GM06990 (cell line): ENCODE measurements around the gene AKR1C8.
"Not testable (repeated sequence)": the region's sequence is repeated elsewhere in the genome, so short reads cannot be mapped to it uniquely, and the experiment has no call there.

Experiments
- DNase-seq: peaks from one replicate; pipeline ENCODE4 v3.0.0-alpha.2; 2011; ENCODE audit not compliant: insufficient read length; ENCODE audit errors: extremely low read depth
- H3K27me3 ChIP-seq: replicated peaks from 2 replicates; pipeline ENCODE4 v1.6.0; 2011; ENCODE audit warnings: low read length; ENCODE audit not compliant: control insufficient read depth, insufficient read depth
- H3K36me3 ChIP-seq: 2 replicates; pipeline ENCODE4 v1.5.1; 2011; ENCODE audit warnings: low read length; ENCODE audit not compliant: control insufficient read depth, insufficient read depth
- H3K4me3 ChIP-seq: replicated peaks from 2 replicates; pipeline ENCODE4 v1.5.1; 2011; ENCODE audit warnings: low read depth, mild to moderate bottlenecking, control low read depth, low read length
- CTCF ChIP-seq: IDR thresholded peaks from 2 replicates; pipeline ENCODE4 v1.5.1; 2011; ENCODE audit warnings: low read length, control low read depth, mild to moderate bottlenecking, inconsistent platforms; ENCODE audit not compliant: insufficient read depth, poor library complexity, severe bottlenecking

Gene AKR1C8

GRCh38 chr10:5183923-5184322 lies 1.0 kb downstream of the AKR1C8 start:
- TF ChIP-seq CTCF, result no peak
- Histone ChIP-seq H3K36me3 (no peaks in the 10 kb centered on the region), H3K27me3 (no peaks in the 10 kb centered on the region), H3K4me3 (no peak overlapping the region)
- no peak for DNase-seq

DNA sequence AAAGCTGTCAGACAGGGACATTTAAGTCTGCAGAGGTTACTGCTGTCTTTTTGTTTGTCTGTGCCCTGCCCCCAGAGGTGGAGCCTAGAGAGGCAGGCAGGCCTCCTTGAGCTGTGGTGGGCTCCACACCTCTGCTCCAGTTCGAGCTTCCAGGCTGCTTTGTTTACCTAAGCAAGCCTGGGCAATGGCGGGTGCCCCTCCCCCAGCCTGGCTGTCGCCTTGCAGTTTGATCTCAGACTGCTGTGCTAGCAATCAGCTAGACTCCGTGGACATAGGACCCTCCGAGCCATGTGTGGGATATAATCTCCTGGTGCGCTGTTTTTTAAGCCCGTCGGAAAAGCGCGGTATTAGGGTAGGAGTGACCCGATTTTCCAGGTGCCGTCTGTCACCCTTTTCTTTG lies 4.4 kb downstream of the AKR1C8 start:
- DNase-seq, H3K36me3 ChIP-seq, H3K27me3 ChIP-seq, H3K4me3 ChIP-seq: not testable (repeated sequence)

DNA sequence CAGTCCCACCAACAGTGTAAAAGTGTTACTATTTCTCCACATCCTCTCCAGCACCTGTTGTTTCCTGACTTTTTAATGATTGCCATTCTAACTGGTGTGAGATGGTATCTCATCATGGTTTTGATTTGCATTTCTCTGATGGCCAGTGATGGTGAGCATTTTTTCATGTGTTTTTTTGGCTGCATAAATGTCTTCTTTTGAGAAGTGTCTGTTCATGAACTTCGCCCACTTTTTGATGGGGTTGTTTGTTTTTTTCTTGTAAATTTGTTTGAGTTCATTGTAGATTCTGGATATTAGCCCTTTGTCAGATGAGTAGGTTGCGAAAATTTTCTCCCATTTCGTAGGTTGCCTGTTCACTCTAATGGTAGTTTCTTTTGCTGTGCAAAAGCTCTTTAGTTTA lies 9.4 kb downstream of the AKR1C8 start:
- DNase-seq, H3K27me3 ChIP-seq, H3K4me3 ChIP-seq, H3K36me3 ChIP-seq: not testable (repeated sequence)

GRCh38 chr10:5168897-5169420 lies 16.0 kb downstream of the AKR1C8 start:
- Histone ChIP-seq H3K36me3 (no peaks in the 10 kb centered on the region), H3K27me3 (no peaks in the 10 kb centered on the region), H3K4me3 (no peak overlapping the region)
- no peak for DNase-seq
- no peak for TF ChIP-seq CTCF

DNA sequence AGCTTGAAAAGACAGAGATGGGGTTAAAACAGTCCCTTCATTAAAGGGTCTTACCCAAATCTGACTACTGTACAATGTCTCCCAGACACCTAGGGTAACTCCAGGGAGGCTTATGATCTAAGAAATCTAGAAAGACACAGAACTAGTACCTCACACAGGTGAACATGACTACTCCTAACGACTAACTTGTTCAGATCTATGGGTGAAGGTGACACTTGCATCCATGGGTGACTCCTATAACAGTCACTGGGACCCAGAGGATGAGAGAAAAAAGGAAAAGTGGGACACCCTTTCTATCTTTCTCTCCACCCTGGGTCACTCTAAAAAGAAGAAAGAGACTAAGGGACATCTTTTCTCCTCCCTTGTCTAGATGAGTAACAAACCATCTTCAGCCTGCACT lies 19.2 kb downstream of the AKR1C8 start:
- no peak for TF ChIP-seq CTCF
- no peaks in the 10 kb centered on the region for H3K36me3 ChIP-seq
- H3K4me3 ChIP-seq, result no peak overlapping the region
- no peak for DNase-seq
- no peaks in the 10 kb centered on the region for H3K27me3 ChIP-seq

DNA sequence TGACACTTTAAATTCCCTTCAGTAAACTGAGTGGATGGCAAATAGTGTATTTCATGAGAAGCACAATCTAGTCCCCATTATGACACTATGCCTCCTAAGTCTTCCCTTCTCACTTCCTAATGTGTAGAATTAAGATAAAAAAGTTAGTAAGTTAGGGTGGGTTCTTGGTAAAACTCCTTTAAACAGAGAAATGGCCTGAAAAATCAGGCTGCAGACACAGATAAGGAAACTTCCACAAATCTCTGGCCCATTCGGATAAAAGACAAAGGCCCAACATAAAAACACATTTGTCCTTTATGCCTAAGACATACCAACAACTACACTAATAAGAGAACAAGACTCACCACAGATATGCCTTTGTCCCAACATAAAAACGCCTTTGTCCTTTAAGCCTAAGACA lies 21.5 kb downstream of the AKR1C8 start:
- no peak for TF ChIP-seq CTCF
- Histone ChIP-seq H3K4me3 (no peak overlapping the region), H3K36me3 (no peaks in the 10 kb centered on the region), H3K27me3 (no peaks in the 10 kb centered on the region)
- no peak for DNase-seq

GRCh38 chr10:5159126-5159525 lies 25.8 kb downstream of the AKR1C8 start:
- no peak for DNase-seq
- TF ChIP-seq CTCF, result no peak
- Histone ChIP-seq H3K4me3 (no peak overlapping the region), H3K27me3 (no peaks in the 10 kb centered on the region), H3K36me3 (no peaks in the 10 kb centered on the region)
